Germinal center (tissue), 1 donor: ENCODE results near the gene CHMP1B.

Experiments used
- DNase-seq: peaks from one replicate; pipeline ENCODE4 v3.0.0; 2012; ENCODE audit warnings: mixed read lengths, low spot score

The CHMP1B gene

DNA sequence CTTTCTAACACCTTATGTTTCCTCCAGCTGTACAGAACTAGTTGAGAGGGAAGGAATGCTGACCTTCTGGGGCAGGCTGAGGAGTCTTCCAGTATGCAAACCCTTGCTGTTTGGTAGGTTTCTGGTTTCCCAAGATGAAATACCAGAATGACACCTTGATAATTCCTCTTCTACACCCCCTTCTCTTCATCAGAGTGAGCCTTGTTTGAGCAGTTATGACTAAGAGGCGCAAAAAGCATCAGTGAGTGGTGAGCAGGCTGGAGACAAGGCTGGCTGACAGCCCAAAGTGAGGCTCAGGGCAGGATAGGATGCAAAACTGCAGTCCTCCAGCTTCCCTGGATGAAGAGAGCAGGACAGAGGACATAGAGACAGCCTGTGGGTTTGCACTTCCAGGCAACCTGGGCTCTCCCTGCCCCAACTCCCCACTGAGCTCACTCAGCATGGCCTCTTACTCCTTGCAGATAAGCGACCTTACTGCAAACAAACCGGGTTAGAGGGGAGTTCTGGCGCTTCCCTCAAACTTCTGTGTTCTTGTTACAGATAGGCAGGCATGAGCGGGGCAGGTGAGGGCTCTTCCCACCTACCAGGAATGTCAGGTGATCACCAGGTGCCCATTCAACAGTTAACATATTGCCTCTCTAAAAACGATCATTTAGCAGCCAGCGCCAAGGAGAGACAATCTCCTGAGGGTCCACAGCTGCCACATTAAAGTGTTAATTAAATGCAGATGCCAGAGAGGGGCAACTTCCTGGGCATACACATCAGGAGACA lies 51.5 kb downstream of the CHMP1B start:
- no peak for DNase-seq
